Activated CD8-positive, alpha-beta memory T cell treated with anti-CD3 and anti-CD28 coated beads for 48 hours (primary cell): ENCODE results near the gene MRPL18.
A peak's percentile ranks its signal among the peaks of the same experiment; 100 is the strongest.
"Not testable (repeated sequence)": the region's sequence is repeated elsewhere in the genome, so short reads cannot be mapped to it uniquely, and the experiment has no call there.

Source experiments
- DNase-seq, 3 experiments: peaks; one replicate each; pipeline ENCODE4 v3.0.0-alpha.2; 2020; ENCODE audit warnings: low read depth in 2 of 3, low spot score in 2 of 3

The MRPL18 gene

DNA sequence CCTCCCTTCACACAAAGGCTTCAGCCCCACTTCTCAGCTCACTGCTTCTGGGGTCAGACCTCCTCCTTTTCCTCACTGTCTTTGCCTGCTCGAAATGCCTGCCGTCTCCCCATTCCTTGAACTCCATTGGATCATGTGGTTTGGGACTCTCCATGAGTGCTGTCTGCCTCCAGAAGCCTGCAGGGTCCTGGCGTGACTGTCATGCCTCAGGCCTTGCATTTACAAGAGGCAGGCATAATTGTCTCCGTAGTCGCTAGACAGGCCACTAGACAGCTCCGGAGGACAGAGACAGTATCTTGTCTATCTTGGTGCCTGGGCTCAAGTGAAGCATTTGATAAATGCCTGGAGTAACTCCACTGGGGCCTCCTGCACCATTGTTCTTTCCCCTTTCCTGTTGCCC, 25.1 kb downstream of the MRPL18 start:
- no peak for DNase-seq

DNA sequence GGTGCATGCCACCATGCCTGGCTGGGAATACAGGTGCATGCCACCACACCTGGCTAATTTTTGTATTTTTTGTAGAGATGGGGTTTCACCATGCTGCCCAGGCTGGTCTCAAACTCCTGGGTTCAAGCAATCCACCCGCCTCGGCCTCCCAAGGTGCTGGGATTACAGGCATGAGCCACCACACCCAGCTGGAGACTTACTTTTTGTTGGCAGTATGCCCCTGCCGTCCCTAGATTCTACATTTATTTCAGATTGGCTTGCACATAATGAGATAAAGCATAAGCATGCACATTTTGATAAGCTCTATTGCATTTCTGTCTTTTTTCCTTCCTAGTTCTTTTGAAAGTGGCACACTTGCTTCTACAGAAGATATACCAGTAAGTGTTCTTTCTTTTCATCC, 26.5 kb downstream of the MRPL18 start:
- not testable (repeated sequence) for DNase-seq

DNA sequence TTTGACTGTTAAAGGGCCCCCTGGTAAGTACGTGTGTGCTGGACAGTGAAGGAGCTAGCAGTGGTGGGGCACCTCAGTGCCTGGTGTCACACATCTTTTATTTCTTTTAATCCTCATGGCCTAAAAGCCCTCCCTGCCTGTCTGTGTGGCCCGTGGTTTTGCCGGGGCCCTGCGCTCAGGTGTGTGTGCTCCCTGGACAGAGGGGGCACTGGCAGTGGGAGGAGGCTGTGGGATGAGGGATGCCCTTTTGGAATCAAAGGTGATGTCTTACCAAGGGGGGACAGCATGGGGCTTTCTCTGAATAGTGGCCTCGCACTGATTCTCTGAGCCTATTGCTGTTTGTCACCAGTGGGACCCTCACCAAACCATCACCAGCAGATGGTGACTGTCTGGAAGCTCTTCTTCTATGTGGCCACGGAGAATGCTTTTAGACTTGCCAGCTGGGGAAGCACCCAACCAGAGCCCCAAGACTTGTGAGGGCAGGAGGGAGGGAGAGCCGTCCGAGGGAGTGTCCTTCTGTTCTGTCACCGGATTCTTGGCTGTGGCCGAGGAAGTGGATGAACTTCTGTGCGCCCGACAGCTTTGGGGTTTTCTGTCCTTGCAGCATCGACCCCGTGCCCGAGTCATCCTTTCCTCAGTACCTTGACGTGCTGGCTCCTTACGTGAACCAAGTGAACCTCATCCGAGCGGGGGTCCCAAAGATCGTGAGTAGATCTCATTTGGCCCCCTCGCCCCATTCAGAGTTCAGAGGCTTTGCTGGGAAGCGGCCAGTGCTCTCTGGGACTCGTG, 27.9 kb downstream of the MRPL18 start:
- no peak for DNase-seq

DNA sequence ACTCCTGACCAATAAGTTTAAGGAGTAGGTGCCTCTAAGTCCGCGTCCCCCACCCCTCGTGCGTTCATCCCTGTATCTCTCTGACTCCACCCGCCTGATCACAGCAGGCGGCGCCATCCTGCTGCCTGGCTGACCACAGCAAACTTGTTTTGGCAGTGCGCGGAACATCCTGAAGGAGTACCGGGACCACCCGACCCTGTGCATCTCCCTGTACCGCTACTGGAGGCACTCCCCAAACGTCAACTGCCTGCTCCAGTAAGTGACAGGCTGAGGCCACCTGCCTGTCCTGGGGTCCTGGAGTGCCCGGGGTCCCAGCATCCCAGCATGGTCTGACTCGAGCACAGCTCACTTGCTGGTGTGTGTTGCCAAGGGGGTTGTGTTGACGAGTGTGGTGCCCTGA, 28.8 kb downstream of the MRPL18 start:
- no peak for DNase-seq

DNA sequence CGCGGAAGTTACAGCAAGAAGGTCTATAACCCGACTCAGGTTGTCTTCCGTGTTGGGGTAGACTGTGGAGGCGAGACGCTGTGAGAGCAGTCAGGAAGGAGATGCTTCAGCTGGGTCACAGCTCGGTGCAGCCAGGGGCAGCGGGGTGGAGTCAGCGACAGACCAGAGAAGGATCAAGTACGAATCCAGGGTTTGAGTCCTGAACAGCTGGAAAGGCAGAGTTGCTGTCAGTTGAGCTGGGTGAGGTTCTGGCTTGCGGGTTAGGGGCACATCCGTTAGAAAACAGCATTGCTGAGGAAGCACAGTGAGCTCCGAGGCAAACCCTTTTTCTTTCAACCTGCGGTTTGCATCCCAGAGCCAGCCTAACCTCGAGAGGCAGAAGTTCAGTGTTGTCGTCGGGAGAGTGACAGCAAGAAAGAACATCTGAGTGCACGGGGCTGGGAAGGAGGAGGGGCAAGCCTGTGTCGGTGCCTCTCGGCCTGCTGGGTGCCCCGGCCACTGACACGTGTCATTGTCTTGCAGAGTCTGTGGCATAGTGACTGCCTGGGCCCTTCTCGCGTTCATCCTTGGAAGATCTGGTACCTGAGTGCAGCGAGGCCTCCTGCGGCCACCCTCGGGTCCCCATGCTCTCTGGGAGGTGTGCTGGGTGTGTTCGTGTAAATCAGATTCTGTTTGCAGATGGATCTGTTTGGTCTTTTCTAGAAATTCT, 29.8 kb downstream of the MRPL18 start:
- DNase-seq, result peak in 1 of 3 experiments; percentile 5

DNA sequence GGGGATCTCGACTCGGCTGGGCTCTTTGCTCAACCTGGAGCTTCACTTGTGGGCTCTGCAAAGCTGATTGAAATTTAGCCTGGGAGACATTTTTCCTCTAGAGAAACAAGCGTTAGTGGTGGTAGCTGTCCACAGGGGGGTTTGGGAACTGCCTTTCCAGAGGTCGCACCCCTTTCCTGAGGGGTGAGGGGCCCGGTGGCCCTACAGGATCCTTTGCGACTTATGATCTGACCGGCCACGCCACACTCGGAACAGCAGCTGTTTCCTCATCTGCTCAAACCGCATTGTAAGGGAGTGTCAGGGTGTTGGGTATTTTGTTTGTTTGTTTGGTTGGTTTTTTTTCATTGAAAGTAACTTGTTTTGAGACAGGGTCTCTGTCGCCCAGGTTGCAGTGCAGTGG, 30.9 kb downstream of the MRPL18 start:
- no peak for DNase-seq

DNA sequence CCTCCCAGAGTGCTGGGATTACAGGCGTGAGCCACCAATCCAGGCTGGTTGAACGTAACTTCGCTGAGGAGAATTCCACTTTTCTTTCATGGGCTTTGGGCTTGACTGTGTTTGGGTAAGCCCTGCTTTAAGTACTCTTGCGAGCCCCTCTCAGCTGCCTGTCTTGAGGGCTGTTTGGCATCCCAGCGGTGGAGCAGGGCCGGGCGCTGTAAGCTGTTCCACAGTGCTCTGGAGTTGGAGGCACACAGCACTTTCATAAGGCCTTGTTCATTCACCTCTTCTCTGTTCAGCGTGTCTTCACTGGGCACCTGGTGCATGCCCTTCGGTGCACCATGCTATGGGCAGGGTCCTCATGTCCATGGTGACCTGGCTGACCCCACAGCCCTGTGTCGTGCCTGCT, 31.5 kb downstream of the MRPL18 start:
- DNase-seq, result no peak

DNA sequence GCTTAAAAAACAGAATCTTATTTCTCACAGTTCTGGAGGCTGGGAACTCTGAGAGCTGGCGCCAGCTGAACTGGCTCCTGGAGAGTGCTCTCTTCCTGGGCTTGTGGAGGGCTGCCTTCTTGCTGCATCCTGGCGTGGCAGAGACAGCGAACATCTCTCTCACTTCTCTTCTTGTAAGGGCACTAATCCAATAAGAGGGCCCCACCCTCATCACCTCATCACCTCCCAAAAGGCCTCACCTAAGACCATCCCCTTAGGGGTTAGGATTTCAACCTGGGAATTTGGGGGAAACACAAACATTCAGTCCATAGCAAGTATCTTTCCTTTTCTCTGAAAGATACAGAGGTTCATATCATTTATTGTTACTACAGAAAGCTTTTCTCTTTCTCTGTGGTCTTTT, 33.7 kb downstream of the MRPL18 start:
- DNase-seq, result no peak

DNA sequence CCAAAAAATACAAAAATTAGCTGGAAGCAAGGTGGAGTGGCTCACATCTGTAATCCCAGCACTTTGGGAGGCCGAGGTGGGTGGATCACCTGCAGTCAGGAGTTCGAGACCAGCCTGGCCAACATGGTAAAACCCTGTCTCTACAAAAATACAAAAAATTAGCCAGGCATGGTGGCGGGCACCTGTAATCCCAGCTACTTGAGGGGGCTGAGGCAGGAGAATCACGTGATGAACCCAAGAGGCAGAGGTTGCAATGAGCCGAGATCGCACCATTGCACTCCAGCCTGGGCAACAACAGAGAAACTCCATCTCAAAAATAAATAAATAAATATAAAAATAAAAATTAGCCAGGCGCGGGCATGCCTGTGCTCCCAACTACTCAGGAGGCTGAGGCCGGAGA, 34.4 kb downstream of the MRPL18 start:
- not testable (repeated sequence) for DNase-seq

DNA sequence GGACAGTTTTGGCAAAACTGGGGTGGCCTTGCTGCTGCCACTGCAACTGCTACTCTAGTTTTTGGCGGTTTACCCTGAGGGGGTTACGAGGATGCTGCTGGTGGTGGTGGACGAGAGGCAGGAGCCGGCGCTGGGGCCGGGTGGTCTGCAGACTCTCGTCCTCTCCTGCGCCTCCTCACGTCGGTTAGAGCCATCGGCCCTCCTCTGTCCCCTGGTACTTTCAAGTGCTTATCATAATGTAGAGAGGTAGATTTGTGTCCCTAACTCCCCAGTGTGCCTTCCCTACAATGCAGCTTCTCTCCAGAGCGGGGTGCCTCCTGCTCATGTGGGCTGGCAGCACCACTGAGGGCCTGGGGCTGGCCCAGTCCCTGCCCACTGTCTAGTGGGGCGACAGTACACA, 35.7 kb downstream of the MRPL18 start:
- no peak for DNase-seq

DNA sequence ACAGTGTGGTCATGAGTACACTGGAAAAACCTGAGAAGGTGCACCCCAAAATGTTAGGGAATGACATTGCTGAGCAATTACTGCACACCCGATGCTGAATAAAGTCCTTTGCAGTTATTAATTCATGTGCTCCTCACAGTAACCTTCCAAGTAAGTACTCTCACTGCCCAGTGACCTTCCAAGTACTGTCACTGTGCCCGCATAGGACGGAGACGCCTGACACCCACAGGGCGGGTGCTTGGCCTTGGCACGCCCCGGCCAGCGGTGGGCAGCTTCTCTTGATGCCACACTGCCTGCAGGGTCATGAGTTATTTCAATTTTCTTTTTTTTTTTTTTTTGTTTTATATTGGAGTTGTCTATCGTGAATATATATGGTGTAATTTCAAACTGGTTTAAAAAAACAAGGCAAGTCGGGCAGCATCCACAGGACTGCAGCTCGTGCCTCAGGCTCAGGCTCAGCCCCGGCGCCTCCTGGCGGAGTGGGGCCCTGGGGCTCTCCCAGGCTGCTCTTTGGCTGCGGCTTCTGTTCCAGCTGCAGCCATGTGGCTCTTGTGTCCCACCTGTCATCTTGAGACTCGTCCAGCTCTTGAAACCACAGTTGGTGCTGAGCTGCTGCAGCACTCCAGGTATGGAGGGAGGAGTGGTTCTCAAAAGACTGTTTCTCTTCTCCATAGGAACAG, 36.8 kb downstream of the MRPL18 start:
- DNase-seq, result no peak

DNA sequence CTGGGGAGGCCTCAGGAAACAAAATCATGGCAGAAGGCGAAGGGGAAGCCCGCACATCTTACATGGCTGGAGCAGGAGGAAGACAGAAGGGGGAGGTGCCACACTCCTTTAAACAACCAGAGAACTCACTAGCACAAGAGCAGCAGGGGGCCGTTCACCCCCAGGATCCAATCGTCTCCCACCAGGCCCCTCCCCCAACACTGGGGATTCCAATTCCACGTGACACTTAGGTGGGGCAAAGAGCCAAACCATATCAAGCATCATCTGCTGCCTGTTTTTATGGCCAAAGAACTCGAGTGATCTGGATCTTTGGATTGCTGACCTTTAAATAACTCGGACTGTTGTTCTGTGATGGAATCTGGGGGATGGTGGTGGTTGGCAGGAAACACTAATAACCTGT, 37.8 kb downstream of the MRPL18 start:
- no peak for DNase-seq

DNA sequence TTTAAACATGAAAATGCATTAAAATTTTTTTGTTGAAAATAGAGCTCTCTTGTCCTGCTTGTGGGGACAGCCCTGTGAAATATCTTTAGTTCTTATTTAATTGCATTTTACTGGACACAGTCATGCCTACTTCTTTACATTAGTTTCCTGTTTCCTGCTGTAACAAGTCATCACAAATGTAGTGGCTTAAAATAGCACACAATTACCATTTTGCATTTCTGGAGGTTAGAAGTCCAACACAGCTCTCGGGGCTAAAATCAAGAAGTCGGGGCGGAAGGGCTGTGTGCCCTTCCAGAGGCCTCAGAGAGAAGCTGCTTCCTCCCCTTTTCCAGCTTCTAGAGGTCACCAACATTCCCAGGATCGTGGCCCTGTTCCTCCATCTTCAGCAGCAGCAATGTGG, 39.3 kb downstream of the MRPL18 start:
- DNase-seq, result no peak

DNA sequence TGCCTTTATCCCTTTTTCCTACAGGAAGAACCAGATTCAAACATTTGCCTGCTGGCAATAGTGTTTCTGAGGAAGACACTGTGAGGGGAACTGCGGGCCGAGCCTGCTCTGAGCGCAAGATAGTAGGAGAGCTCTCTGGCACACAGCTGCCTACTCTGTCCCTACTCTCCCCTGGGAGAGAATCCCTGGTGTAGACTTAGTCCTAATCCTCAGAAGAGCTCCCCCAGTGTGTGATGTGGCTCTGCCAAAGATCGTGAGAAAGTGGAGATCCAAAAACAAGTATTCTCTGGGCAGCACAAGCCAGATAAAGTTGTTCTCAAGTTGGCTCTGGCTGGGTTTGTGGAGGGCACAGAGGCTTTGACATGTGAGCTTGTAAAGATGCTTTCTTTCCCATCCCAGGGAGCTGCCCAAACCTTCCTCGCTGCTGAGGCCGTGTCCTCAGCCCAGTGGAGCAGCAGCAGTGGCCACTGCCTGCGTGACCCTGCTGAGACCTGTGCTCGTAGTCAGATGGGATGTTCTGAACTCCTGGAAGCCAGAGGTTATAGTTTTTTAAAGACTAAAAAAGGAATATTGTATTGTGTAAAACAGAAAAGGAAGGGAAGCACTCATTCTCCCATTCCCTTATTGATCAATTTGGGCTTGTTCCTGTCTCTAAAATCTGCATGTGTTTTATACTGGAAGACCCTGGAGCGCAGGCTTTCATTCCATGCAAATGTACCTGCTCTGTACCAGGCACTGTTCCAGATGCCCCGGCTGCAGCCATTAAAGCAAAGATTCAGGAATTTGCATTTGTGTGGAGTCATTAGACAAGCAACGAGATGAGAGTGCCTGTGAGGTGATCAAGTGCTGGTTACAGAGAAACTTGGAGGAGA, 40.5 kb downstream of the MRPL18 start:
- no peak for DNase-seq

DNA sequence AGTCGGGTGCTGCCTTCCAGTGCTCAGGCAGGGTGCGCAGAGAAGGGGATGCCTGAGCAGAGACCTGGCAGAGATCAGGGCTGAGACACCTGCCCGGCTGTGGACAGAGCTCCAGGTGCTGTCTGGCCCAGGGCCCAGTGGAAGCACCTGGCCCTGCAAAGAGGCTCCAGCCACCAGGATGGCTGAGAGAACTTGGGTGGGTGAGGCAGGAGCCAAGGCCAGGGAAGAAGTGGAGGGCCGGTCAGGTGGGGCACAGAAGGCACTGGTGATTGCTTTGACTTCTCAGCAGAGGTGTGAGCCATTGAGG, 41.1 kb downstream of the MRPL18 start:
- no peak for DNase-seq

DNA sequence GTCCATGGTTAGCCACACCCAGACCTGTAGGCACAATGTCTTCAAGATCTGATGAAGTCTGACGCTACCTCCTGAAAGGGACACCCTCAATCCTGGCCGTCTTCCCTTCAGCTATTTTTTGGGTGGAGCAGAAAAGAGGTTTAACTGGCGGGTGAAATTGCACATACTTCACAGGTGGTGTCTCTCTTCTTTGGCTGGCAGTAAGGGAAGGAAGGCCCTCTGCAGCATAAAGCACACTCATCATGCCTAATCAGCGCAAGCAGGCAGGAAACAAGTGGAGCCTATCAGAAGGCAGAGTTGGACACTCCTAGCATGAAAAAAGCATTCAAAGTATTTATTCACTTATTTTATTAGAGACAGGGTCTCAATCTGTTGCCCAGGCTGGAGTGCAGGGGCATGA, 42.7 kb downstream of the MRPL18 start:
- DNase-seq, result no peak

DNA sequence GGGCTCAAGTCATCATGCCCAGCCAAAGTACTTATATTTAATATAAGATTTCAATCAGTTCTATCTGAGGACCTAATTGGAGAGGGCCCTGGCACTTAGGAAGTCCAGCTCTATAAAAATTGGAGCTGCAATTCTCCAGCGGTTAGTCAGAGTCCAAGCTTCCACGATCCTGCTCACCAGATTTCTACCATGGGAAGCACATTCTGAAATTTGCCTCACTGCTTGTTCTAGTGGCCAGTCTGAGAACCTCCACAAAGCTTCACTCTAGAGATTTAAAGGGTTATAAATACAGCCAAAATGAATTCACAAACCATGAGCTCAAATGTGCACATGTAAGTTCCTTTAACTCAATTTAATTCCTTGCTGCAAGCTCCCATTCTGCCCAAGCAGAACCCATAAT, 43.3 kb downstream of the MRPL18 start:
- DNase-seq, result no peak

DNA sequence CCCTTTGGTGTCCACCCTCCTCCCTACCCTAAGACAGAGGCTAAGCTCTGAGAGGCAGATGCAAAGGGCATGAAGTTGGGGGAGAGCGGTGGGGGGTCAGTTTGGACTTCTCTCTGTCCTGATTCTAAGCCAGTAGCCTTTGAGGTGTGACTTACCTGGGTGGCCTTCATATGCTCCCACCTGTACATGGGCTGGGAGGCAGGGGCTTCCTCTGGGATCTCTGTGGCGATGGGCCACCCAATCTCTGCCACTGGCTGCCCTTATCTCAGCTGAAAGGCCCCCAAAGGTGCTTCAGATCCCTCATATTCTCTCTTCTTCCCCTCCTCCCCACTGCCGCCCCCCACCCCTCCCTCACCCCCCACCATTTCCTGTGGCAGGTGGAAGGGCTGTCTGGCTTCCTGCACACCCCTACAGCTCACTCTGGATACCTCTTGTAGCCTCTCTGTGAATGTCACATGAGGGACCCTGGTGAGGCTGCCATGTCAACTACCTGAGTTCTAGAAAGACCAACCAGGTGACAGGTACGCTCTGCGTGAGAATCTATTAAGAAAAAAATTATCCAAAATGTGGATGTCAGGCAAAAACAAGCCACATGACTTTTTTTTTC, 43.8 kb downstream of the MRPL18 start:
- DNase-seq, result no peak

DNA sequence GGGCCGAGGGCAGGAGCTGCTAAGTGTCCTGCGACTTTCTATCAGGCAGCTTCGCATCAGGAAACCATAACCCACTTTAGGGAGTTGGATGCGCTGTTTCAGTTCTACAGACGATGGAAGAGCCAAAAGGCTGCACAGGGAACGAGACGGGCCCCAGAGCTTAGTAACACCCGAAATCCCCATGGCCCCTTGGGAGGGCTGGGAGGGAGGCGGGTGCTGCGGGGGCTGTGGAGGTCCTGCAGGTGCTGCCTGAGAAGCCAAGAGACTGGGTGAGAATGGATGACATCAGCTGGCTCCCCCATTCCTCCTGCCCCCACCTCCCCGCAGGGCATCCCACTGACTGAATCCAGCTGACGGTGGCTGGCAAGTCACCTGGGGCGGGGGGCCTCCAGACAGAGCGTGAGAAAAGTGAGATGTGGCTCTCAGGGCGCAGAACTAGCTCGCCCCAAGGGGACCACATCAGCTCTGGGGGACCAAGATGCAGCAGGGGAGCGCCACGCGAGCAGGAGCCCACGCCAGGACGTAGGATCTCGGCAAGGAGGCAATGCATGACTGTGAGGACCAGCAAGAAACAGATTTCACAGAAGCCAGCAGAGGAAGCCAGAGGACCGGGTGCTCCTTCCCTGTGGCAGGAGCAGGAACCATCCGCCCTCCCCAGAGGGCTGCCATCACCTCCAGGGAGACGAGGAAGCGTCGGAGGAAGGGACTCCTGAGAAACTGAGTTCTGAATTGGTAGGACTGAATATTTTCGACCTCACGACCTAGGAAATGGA, 46.6 kb downstream of the MRPL18 start:
- DNase-seq, result no peak

DNA sequence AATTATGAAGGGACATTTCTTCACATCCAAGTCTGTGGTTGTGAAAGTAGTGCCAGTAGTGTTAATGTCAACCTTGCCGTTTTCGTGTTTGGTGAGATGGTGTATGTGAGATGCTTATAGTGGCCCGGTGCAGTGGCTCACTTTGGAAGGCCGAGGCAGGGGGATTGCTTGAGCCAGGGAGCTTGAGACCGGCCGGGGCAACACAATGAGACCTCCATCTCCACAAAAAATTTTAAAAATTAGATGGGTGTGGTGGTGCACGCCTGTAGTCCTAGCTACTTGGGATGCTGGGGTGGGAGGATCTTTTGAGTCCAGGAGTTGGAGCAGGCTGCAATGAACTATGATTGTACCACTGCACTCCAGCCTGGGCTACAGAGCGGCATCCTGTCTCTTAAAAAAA, 47.2 kb downstream of the MRPL18 start:
- DNase-seq, result no peak
